Subcutaneous abdominal adipose tissue (tissue), 5 donors: ENCODE measurements around the gene GINS3.
A peak's percentile ranks its signal among the peaks of the same experiment; 100 is the strongest.
"Not testable (repeated sequence)": the region's sequence is repeated elsewhere in the genome, so short reads cannot be mapped to it uniquely, and the experiment has no call there.

Experiments
- H3K27ac ChIP-seq: one replicate; pipeline ENCODE4 v1.7.0; 2013; ENCODE audit warnings: low read depth, mild to moderate bottlenecking, inconsistent platforms, low read length, moderate library complexity
- H3K27me3 ChIP-seq, 5 donors: one replicate each; pipeline ENCODE4 v1.7.0; 2013; ENCODE audit warnings: low read length in 5 of 5, inconsistent platforms in 1 of 5; ENCODE audit not compliant: control insufficient read depth in 5 of 5, insufficient read depth in 4 of 5
- H3K36me3 ChIP-seq, 5 donors: one replicate each; pipeline ENCODE4 v1.7.0; 2013; ENCODE audit warnings: low read length in 5 of 5; ENCODE audit not compliant: control insufficient read depth in 5 of 5, insufficient read depth in 5 of 5
- H3K4me1 ChIP-seq, 5 donors: one replicate each; pipeline ENCODE4 v1.7.0; 2013; ENCODE audit warnings: low read length in 5 of 5, mild to moderate bottlenecking in 3 of 5, moderate library complexity in 1 of 5; ENCODE audit not compliant: control insufficient read depth in 5 of 5, insufficient read depth in 5 of 5
- H3K4me3 ChIP-seq, 5 donors: one replicate each; pipeline ENCODE4 v1.7.0; 2013; ENCODE audit warnings: low read length in 5 of 5, low read depth in 1 of 5
- H3K9ac ChIP-seq, 5 donors: one replicate each; pipeline ENCODE4 v1.7.0; 2013; ENCODE audit warnings: low read length in 5 of 5, mild to moderate bottlenecking in 4 of 5, moderate library complexity in 3 of 5
- H3K9me3 ChIP-seq, 5 donors: one replicate each; pipeline ENCODE4 v1.7.0; 2013; ENCODE audit warnings: low read length in 5 of 5; ENCODE audit not compliant: control insufficient read depth in 5 of 5
- donor health status: healthy.
- donor health status: healthy.
- donor health status: healthy.
- donor health status: healthy.
- donor health status: healthy.

Gene GINS3

DNA sequence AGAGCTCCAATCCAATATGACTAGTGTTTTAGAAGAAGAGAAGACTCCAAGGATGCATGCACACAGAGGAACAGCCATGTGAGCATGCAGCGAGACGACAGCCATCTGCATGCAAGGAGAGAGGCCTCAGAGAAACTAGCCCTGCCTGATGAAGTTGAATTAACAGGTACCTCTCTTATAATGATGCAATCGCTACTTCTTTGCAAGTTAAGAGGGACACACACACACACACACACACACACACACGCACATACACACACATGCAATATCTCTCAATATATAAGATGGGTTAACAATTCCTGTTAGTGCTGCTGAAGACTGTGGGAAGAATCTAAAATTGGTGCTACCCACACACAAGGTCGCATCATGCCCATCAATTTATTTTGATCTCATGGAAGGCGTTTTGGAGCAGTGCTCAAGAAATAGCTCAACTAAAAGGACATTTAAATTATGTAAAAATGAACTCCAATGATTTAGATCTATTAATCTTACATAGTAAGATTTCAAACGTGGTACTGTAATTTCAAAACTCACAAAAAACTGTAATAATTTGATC is 7.0 kb upstream of the GINS3 start:
- Histone ChIP-seq H3K27ac (no peak overlapping the region), H3K9me3 (no peaks in the 10 kb centered on the region), H3K27me3 (no peaks in the 10 kb centered on the region), H3K36me3 (no peaks in the 10 kb centered on the region), H3K4me3 (no peak overlapping the region), H3K9ac (no peak overlapping the region), H3K4me1 (no peaks in the 10 kb centered on the region)

DNA sequence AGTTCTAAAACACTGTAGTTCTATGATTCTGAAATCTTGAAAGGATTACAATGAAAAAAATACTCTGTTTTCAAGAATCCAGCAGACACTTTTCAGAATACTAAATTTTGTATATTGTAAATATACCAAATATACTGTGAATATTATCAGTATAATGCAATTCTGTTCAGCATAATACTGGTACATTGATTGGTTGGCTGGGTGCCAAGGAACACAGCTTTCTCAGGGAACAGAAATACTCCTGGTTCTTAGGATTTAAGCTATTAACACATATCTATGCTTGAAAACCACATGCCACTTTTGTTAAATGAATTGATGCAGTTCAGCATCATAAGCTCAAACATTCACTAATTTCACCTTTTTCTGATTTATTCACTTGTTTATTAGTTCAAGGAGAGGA is 2.5 kb upstream of the GINS3 start:
- no peak overlapping the region for H3K4me3 ChIP-seq
- peaks cover 0 to 12% (median 7%) of the 10 kb centered on the region in 5 donors for H3K4me1 ChIP-seq
- H3K27ac ChIP-seq, result no peak overlapping the region
- no peaks in the 10 kb centered on the region for H3K27me3 ChIP-seq
- no peaks in the 10 kb centered on the region for H3K36me3 ChIP-seq
- no peak overlapping the region for H3K9ac ChIP-seq
- no peaks in the 10 kb centered on the region for H3K9me3 ChIP-seq

- Histone ChIP-seq H3K4me3 (peak overlapping the region; percentile 85 to 100 (median 99)), H3K4me1 (peaks cover 0 to 12% (median 7%) of the 10 kb centered on the region in 5 donors), H3K36me3 (no peaks in the 10 kb centered on the region), H3K27me3 (no peaks in the 10 kb centered on the region), H3K9me3 (no peaks in the 10 kb centered on the region), H3K27ac (peak overlapping the region; percentile 67), H3K9ac (peak overlapping the region; percentile 50 to 98 (median 94))
These were observed 850 bp downstream of the GINS3 start for GRCh38 chr16:58393138-58393504.

- H3K4me1 ChIP-seq, result peaks cover 0 to 12% (median 7%) of the 10 kb centered on the region in 5 donors
- not testable (repeated sequence) for H3K36me3 ChIP-seq, H3K9me3 ChIP-seq, H3K4me3 ChIP-seq, H3K27me3 ChIP-seq, H3K9ac ChIP-seq, H3K27ac ChIP-seq
These were observed 4.6 kb downstream of the GINS3 start for GRCh38 chr16:58396897-58397296.

GRCh38 chr16:58399718-58400633 is 7.7 kb downstream of the GINS3 start:
- no peak overlapping the region for H3K27ac ChIP-seq
- H3K4me3 ChIP-seq, result no peak overlapping the region
- no peaks in the 10 kb centered on the region for H3K27me3 ChIP-seq
- peaks cover 0 to 11% (median 0%) of the 10 kb centered on the region in 5 donors for H3K36me3 ChIP-seq
- H3K9ac ChIP-seq, result no peak overlapping the region
- peaks cover 0 to 8% (median 0%) of the 10 kb centered on the region in 5 donors for H3K4me1 ChIP-seq
- no peaks in the 10 kb centered on the region for H3K9me3 ChIP-seq

DNA sequence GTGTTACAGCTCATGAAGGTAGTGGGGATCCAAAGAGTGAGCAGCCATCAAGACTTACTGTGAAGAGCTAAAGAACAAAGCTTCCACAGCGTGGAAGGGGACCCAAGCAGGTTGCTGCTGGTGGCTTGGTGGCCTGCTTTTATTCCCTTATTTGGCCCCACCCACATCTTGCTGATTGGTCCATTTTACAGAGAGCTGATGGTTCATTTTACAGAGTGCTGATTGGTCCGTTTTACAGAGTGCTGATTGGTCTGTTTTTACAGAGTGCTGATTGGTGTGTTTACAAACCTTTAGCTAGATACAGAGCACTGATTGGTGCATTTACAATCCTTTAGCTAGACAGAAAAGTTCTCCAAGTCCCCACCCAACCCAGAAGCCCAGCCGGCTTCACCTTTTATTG is 9.0 kb downstream of the GINS3 start:
- H3K9me3 ChIP-seq, H3K4me3 ChIP-seq: not testable (repeated sequence)

GRCh38 chr16:58402796-58403195 is 10.5 kb downstream of the GINS3 start:
- peaks cover 2 to 31% (median 6%) of the 10 kb centered on the region in 5 donors for H3K4me1 ChIP-seq
- peaks cover 0 to 12% (median 0%) of the 10 kb centered on the region in 5 donors for H3K36me3 ChIP-seq
- H3K27me3 ChIP-seq, result no peaks in the 10 kb centered on the region
- H3K27ac ChIP-seq, result no peak overlapping the region
- no peaks in the 10 kb centered on the region for H3K9me3 ChIP-seq
- H3K4me3 ChIP-seq, result no peak overlapping the region
- no peak overlapping the region for H3K9ac ChIP-seq

More for the DNA sequence above, 9.0 kb downstream of the GINS3 start:
- not testable (repeated sequence) for H3K27me3 ChIP-seq, H3K9ac ChIP-seq, H3K27ac ChIP-seq
- H3K36me3 ChIP-seq, result peaks cover 0 to 12% (median 0%) of the 10 kb centered on the region in 5 donors
- H3K4me1 ChIP-seq, result peaks cover 0 to 21% (median under 1%) of the 10 kb centered on the region in 5 donors

DNA sequence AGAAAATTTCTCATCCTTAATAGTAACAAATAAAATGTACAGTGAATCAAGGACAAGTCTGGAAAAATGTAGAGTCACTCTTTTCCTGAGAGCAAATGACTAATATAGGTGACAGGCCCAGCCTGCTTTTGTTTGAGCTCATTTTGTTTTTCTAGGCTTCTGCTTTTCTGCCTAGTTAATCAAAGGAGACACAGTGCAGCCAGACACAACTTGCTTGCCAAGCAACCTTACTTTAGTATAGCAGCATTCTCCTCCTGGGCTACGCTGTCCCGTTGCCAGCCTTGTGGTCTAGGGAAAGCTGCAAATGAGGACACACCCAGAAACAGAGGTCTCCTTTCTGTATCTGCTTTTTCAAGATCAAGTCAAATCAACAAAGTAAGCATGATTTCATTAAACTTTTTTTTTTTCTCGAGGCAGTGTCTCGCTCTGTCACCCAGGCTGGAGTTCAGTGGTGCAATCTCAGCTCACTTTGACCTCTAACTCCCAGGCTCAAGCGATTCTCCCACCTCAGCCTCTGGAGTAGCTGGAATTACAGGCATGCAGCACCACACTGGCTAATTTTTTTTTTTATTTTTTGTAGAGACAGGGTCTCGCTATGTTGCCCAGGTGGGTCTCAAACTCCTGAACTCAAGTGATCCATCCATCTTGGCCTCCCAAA is 17.2 kb downstream of the GINS3 start:
- Histone ChIP-seq H3K9me3 (no peaks in the 10 kb centered on the region), H3K4me1 (peaks cover 4 to 37% (median 12%) of the 10 kb centered on the region in 5 donors), H3K36me3 (peaks cover 0 to 5% (median 0%) of the 10 kb centered on the region in 5 donors), H3K27me3 (no peaks in the 10 kb centered on the region), H3K9ac (no peak overlapping the region), H3K27ac (peak overlapping the region; percentile 58), H3K4me3 (no peak overlapping the region)

GRCh38 chr16:58411336-58411735 is 19.1 kb downstream of the GINS3 start:
- no peak overlapping the region for H3K4me3 ChIP-seq
- H3K9me3 ChIP-seq, result no peaks in the 10 kb centered on the region
- H3K4me1 ChIP-seq, result peaks cover 3 to 23% (median 11%) of the 10 kb centered on the region in 5 donors
- no peaks in the 10 kb centered on the region for H3K27me3 ChIP-seq
- no peak overlapping the region for H3K9ac ChIP-seq
- H3K27ac ChIP-seq, result peak overlapping the region; percentile 3
- H3K36me3 ChIP-seq, result no peaks in the 10 kb centered on the region
